Activated naive CD4-positive, alpha-beta T cell treated with anti-CD3 and anti-CD28 coated beads, Interleukin-2, amount 10 ng/mL, durations not matched to agents 7 days and 5 days (primary cell): ENCODE data around the gene WNT4.

Source experiments
- CTCF ChIA-PET: fragments of 350-600 bp; sonication (Branson Sonifier 250); formaldehyde crosslinking; loops from one replicate; lab custom pipeline; 2021; ENCODE audit warnings: antibody characterized with exemption; lab: Charles Lee
- DNase-seq: peaks from one replicate; pipeline ENCODE4 v3.0.0-alpha.2; 2020
- H3K27ac Mint-ChIP-seq: one replicate; pipeline ENCODE4 v1.8.0; 2021; ENCODE audit warnings: mild to moderate bottlenecking, moderate library complexity, mixed read lengths
- H3K27me3 Mint-ChIP-seq: one replicate; pipeline ENCODE4 v1.8.0; 2021; ENCODE audit warnings: mild to moderate bottlenecking, mixed read lengths
- H3K36me3 Mint-ChIP-seq: one replicate; pipeline ENCODE4 v1.8.0; 2021; ENCODE audit warnings: mixed read lengths
- H3K4me1 Mint-ChIP-seq: one replicate; pipeline ENCODE4 v1.8.0; 2021; ENCODE audit warnings: mixed read lengths
- H3K4me3 Mint-ChIP-seq: one replicate; pipeline ENCODE4 v1.8.0; 2021; ENCODE audit warnings: mild to moderate bottlenecking, moderate library complexity, mixed read lengths
- H3K9me3 Mint-ChIP-seq: one replicate; pipeline ENCODE4 v1.8.0; 2021; ENCODE audit warnings: mixed read lengths

The WNT4 gene

DNA sequence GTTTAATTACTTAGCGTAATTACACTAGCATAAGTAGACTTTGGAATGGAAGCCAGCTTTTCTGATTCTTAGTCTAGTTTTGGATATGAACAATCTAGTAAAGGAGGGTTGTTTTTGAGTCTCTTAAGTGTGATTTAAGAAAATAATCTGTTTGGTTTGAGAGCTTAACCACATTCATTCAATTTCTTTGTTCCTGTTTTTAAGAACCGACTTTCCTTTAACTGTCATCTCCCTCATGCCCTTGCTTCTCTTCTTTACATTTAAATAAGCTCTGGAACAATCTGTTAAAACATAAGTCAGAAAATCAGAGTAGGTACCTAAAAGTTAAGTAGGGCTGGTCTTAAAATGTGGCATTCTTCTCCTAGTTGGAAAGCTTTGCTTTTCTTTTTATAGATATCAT is 62.7 kb downstream of the WNT4 start:
- Mint-ChIP-seq H3K9me3 (no peaks in the 10 kb centered on the region), H3K27ac (no peak overlapping the region), H3K27me3 (no peaks in the 10 kb centered on the region), H3K4me3 (no peak overlapping the region), H3K36me3 (peaks cover 53% of the 10 kb centered on the region), H3K4me1 (peaks cover 75% of the 10 kb centered on the region)
- DNase-seq = no peak
- CTCF ChIA-PET = interaction anchor here (2.3 kb wide), 1 partner anchor 56 kb away, joined by 6 read pairs; no protein-coding TSS in a partner anchor

DNA sequence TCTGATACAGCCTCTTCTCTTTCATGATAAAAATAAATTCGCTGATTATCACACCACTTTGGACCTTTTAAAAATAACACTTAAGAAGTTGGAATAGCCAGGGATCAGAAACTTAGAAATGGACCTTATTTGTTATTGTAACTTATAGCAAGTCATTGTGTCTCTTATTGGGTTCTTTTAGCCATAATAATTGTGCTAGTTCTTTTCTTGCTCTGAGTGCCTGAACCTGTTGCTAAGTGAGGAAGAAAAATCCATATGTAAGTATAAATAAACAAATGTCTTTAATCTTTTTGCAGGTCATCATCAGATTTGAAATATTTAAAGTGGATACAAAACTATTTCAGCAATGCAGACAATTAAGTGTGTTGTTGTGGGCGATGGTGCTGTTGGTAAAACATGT is 64.8 kb downstream of the WNT4 start:
- peak overlapping the region; percentile 29 for H3K27ac Mint-ChIP-seq
- no peak for DNase-seq
- H3K9me3 Mint-ChIP-seq = no peaks in the 10 kb centered on the region
- H3K36me3 Mint-ChIP-seq = peaks cover 54% of the 10 kb centered on the region
- no peaks in the 10 kb centered on the region for H3K27me3 Mint-ChIP-seq
- peaks cover 73% of the 10 kb centered on the region for H3K4me1 Mint-ChIP-seq
- CTCF ChIA-PET = no interaction called here
- H3K4me3 Mint-ChIP-seq = no peak overlapping the region

DNA sequence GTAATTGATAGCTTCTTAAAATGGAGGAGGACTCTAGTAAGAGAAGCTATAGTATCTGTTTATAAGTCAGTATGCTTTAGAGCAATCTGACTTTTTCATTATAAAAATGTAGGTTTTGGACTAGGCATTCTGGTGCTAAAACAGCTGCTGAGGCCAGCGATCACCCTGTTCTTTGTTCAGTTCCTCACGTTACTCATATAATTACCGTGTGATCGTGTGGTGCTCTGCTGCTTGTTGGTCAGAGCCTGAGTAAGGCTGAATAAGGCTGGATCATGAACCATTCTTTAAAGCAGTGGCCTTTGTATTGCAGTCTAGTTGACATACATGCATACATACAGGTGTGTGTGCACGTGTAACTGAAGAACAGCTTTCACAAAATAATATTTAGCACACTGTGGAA is 65.2 kb downstream of the WNT4 start:
- no peak for DNase-seq
- Mint-ChIP-seq H3K9me3 (no peaks in the 10 kb centered on the region), H3K27ac (peak overlapping the region; percentile 29), H3K27me3 (no peaks in the 10 kb centered on the region), H3K4me3 (no peak overlapping the region), H3K36me3 (peaks cover 57% of the 10 kb centered on the region), H3K4me1 (peaks cover 75% of the 10 kb centered on the region)
- CTCF ChIA-PET = no interaction called here

DNA sequence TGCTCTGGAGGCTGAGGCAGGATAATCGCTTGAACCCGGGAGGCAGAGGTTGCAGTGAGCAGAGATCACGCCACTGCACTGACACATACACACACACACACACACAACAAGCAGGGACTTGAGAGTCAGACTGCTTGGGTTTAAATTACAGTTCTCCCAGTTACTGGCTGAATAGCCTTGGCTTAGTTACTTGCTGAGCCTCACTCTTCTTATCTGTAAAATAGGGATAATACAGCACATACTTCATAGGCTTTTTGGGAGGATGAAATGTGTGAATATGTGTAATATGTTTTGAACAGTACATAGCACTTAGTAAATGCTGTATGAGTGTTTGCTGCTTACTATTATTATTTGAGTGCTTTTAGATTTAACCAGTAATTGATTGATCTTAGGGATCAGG is 66.6 kb downstream of the WNT4 start:
- peaks cover 59% of the 10 kb centered on the region for H3K36me3 Mint-ChIP-seq
- CTCF ChIA-PET = no interaction called here
- no peaks in the 10 kb centered on the region for H3K27me3 Mint-ChIP-seq
- H3K4me1 Mint-ChIP-seq = peaks cover 76% of the 10 kb centered on the region
- DNase-seq = no peak
- no peaks in the 10 kb centered on the region for H3K9me3 Mint-ChIP-seq
- H3K27ac Mint-ChIP-seq = peak overlapping the region; percentile 64
- H3K4me3 Mint-ChIP-seq = no peak overlapping the region

DNA sequence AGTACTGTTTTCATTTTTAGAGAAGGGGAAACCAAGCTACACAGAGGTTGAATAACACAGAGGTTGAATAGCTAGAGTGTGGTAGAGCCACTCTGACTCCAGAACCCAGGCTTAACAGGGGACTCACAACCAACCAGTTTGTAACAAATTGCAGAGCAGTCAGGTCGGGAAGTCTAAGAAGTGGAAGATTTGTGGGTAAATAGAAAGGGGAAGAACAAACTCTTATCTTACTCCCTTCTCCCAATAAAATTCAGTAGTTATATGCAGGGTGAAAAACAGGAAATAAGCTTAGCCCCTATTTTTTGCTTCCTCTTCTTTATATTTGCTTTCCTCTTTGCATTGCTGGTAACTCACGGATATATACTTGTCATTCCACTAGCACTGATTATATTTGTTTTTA is 67.2 kb downstream of the WNT4 start:
- no peak for DNase-seq
- Mint-ChIP-seq H3K27ac (peak overlapping the region; percentile 64), H3K4me1 (peaks cover 75% of the 10 kb centered on the region), H3K36me3 (peaks cover 59% of the 10 kb centered on the region), H3K9me3 (no peaks in the 10 kb centered on the region), H3K4me3 (no peak overlapping the region), H3K27me3 (no peaks in the 10 kb centered on the region)
- CTCF ChIA-PET = no interaction called here

DNA sequence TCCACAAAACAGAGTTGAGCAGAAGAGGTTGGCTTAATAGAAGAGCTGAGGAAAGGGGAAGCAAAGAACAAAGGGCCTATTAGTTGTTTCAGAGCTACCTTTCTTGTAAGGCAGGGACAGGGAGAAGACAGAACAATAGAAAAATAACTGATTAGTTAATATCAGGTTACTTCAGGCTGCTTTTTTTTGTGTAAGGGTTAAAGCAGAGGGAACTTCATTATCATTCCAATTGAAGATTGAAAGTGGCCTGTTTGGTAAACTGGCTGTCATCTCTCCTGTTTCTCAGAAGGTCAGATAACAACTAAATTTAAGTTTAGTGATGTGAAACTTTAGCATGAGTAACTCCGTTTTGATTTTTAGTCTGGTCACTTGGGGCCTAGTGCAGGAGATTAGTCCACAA is 68.1 kb downstream of the WNT4 start:
- H3K27ac Mint-ChIP-seq = peak overlapping the region; percentile 19
- peaks cover 59% of the 10 kb centered on the region for H3K36me3 Mint-ChIP-seq
- no peaks in the 10 kb centered on the region for H3K27me3 Mint-ChIP-seq
- no peak for DNase-seq
- H3K4me3 Mint-ChIP-seq = no peak overlapping the region
- H3K9me3 Mint-ChIP-seq = no peaks in the 10 kb centered on the region
- H3K4me1 Mint-ChIP-seq = peaks cover 76% of the 10 kb centered on the region
- CTCF ChIA-PET = no interaction called here

DNA sequence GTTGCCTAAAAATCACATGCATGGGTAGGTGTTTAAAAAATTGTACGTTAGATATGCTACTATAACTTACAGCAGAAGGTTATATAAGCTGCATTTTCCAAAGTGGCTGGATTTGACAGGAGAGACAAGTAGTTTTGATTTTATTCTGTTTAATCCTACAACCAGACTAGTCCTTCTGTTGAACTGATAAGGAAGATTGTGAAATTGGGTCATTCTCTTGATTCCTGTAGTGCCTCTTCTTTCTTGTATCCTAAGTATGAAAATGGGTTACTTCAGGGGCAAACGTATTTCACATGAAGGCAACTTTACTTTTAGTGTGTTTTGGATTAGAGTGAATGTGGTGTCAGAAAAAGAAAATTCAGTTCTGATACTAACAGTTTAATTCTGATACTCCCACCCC is 71.4 kb downstream of the WNT4 start:
- no peak overlapping the region for H3K4me3 Mint-ChIP-seq
- peaks cover 65% of the 10 kb centered on the region for H3K36me3 Mint-ChIP-seq
- peaks cover 72% of the 10 kb centered on the region for H3K4me1 Mint-ChIP-seq
- DNase-seq = no peak
- CTCF ChIA-PET = no interaction called here
- H3K27me3 Mint-ChIP-seq = no peaks in the 10 kb centered on the region
- no peaks in the 10 kb centered on the region for H3K9me3 Mint-ChIP-seq
- no peak overlapping the region for H3K27ac Mint-ChIP-seq
